ENCODE data around the gene CLCN3.
"Not testable (repeated sequence)": the region's sequence is repeated elsewhere in the genome, so short reads cannot be mapped to it uniquely, and the experiment has no call there.

CLCN3 gene

DNA sequence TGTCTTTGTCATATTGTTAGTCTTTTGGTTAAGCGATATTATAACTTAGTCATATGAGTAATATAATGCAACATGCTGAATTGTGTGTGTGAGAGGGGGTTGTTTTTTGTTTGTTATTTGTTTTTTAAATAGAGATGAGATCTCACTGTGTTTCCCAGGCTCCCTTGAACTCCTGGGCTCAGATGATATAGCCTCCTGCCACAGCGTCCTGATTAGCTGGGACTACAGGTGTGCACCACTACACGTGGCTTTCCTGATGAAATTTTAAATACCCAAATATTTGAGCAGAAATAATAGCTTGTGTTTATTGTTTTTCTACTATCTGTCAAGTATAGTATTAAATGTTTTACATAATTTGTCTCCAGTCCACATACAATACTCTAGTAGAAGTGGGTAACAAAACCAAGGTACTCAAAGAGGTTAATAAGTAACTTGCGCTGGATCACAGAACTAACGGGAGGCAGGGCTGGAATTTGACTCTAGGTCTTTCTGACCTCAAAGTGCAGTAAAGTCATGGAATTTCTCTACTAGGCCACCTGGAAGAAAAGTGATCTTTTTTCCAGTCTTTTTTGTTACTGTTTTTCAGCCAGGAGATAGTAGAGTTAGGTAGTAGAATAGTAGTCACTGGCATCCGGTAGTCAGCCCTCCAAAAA is 47.8 kb downstream of the CLCN3 start:
- DNase-seq (ENCODE audit: low read depth), result no peak
- TF ChIP-seq, protein P1, sequence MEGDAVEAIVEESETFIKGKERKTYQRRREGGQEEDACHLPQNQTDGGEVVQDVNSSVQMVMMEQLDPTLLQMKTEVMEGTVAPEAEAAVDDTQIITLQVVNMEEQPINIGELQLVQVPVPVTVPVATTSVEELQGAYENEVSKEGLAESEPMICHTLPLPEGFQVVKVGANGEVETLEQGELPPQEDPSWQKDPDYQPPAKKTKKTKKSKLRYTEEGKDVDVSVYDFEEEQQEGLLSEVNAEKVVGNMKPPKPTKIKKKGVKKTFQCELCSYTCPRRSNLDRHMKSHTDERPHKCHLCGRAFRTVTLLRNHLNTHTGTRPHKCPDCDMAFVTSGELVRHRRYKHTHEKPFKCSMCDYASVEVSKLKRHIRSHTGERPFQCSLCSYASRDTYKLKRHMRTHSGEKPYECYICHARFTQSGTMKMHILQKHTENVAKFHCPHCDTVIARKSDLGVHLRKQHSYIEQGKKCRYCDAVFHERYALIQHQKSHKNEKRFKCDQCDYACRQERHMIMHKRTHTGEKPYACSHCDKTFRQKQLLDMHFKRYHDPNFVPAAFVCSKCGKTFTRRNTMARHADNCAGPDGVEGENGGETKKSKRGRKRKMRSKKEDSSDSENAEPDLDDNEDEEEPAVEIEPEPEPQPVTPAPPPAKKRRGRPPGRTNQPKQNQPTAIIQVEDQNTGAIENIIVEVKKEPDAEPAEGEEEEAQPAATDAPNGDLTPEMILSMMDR (IDR thresholded peaks at IDR 0.05; ENCODE audit: low read length, missing control alignments), result no peak
- no peak overlapping the region for H3K4me3 ChIP-seq (replicated peaks; ENCODE audit: low read depth, low read length)

DNA sequence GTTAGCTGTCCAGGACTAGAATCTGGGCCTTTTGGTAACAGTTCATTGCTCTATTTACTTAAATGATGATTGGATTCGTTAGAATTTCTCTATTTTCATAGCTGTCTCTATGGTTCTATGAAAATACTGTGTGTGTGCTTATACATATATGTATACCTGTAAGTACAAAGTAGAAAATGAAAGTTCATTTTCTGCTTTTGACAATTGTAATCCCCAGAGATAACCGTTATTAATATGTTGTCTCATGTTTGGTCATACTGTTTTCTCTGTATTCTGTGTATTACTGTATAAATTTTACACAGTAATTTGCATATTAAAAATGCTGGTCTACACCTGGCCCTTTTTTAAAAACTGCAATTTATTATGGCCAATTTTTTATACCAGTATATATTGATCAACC is 55.4 kb downstream of the CLCN3 start:
- H3K4me3 ChIP-seq (replicated peaks; ENCODE audit: low read depth, low read length), result no peak overlapping the region
- DNase-seq (ENCODE audit: low read depth), result no peak
- TF ChIP-seq, protein P1 (IDR thresholded peaks at IDR 0.05; ENCODE audit: low read length, missing control alignments), result no peak

DNA sequence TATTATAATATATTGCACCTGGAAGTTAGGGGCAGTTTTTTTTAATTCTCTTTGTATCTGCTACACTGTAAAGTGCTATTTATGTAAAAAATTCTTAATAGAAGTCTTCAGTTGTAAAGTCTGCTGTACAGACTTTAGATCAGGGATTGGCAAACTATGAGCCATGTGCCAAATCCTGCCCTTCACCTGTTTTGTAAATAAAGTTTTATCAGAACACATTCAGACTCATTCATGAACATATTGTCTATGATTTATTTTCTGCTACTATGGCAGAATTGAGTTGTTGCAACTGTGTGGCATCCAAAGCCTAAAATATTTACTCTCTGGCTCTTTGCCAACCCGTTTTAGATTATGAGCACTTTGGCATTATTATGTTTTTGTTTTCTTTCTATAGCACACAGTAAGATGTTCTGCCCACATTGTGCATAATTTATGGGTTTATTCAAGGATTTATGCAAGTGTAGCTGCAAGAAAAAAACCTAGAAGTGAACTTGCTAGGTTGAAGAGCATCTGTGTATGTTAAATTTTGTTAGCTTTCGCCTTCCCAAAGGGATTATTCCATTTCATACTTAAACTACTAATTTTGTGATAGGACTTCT is 56.9 kb downstream of the CLCN3 start:
- DNase-seq (ENCODE audit: low read depth), result peak; percentile 10
- TF ChIP-seq, protein P1 (IDR thresholded peaks at IDR 0.05; ENCODE audit: low read length, missing control alignments), result no peak
- no peak overlapping the region for H3K4me3 ChIP-seq (replicated peaks; ENCODE audit: low read depth, low read length)

DNA sequence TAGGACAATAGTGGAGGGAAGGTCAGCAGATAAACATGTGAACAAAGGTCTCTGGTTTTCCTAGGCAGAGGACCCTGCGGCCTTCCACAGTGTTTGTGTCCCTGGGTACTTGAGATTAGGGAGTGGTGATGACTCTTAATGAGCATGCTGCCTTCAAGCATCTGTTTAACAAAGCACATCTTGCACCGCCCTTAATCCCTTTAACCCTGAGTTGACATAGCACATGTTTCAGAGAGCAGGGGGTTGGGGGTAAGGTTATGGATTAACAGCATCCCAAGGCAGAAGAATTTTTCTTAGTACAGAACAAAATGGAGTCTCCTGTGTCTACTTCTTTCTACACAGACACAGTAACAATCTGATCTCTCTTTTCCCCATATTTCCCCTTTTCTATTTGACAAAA is 58.1 kb downstream of the CLCN3 start:
- DNase-seq (ENCODE audit: low read depth); H3K4me3 ChIP-seq (replicated peaks; ENCODE audit: low read depth, low read length): not testable (repeated sequence)

DNA sequence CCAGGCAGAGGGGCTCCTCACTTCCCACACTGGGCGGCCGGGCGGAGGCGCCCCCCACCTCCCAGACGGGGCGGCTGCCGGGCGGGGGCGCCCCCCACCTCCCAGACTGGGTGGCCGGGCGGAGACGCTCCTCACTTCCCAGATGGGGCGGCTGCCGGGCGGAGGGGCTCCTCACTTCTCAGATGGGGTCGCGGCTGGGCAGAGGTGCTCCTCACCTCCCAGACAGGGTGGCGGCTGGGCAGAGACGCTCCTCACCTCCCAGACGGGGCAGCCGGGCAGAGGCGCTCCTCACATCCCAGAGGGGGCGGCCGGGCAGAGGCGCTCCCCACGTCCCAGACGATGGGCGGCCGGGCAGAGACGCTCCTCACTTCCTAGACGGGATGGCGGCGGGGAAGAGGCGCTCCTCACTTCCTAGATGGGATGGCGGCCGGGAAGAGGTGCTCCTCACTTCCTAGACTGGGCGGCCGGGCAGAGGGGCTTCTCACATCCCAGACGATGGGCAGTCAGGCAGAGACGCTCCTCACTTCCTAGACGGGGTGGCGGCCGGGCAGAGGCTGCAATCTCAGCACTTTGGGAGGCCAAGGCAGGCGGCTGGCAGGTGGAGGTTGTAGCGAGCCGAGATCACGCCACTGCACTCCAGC is 58.7 kb downstream of the CLCN3 start:
- H3K4me3 ChIP-seq (replicated peaks; ENCODE audit: low read depth, low read length); DNase-seq (ENCODE audit: low read depth): not testable (repeated sequence)

DNA sequence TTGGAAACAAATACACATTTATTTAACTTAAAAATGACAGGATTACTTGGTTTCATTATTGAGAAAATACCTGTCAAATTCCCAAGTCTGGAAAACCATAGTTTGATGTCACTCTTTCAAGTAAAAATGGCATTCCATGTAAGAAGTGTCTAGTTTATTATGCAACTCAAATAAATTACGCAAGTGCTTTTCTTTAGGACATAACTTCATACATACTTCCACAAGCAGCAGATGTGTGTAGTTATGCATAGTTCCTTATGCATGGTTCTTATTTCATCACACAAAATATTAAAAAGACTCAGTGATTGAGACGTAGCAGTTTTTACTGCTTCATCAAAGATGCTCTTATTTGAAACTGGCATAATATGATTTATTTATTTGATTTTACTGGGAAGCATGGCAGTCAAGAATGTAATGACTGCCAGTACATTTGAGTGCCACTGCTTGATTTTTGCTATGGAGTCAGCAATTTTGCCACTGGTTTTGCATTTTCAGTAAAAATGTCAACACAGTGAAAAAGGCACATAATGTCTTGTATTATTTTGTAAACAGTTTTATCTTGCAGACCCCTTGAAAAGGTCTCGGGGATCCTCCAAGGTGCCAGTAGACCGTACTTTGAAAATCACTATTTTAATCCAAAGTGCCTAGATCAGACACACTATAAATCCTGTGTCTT is 62.1 kb downstream of the CLCN3 start:
- TF ChIP-seq, protein P1 (IDR thresholded peaks at IDR 0.05; ENCODE audit: low read length, missing control alignments), result no peak
- peak; percentile 67 for DNase-seq (ENCODE audit: low read depth)
- no peak overlapping the region for H3K4me3 ChIP-seq (replicated peaks; ENCODE audit: low read depth, low read length)

DNA sequence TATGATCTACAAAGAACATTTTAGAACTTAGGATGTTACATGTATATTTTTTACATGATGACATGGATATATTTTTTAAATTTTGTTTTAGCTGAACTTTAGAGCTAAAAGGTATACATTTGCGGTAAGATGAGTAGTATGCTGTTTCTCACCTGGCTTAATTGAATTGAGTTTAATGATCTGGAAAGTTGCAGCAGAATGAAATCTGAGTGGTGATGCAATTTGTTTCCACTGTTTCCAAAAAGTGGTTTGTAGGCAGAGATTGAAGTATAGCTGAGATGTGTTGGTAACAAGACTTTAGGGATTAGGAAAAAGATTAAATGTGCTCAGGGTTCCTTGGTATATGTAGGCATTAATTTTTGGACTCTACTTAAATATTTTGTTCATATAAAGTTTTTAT is 69.3 kb downstream of the CLCN3 start:
- DNase-seq (ENCODE audit: low read depth), result no peak
- TF ChIP-seq, protein P1 (IDR thresholded peaks at IDR 0.05; ENCODE audit: low read length, missing control alignments), result no peak
- no peak overlapping the region for H3K4me3 ChIP-seq (replicated peaks; ENCODE audit: low read depth, low read length)
